Uterus (tissue), 2 donors: ENCODE data around the gene IGF2BP1.

Experiments used
- POLR2A ChIP-seq, 2 donors: fragments of 450-650 bp; IDR thresholded peaks; one replicate each; pipeline ENCODE4 v1.6.1; 2016; ENCODE audit warnings: antibody characterized with exemption in 2 of 2, mild to moderate bottlenecking in 1 of 2, moderate library complexity in 1 of 2
- TF ChIP-seq, protein P1 (sequence below), 4 experiments: fragments of 200-600 bp in 2 of 4; fragments of 450-650 bp in 2 of 4; sonication (generic) in 2 of 4; IDR thresholded peaks; one replicate each; pipeline ENCODE4 v1.5.1; 2016 to 2019; ENCODE audit warnings: antibody characterized with exemption in 4 of 4, mild to moderate bottlenecking in 2 of 4, moderate library complexity in 1 of 4

DNA sequence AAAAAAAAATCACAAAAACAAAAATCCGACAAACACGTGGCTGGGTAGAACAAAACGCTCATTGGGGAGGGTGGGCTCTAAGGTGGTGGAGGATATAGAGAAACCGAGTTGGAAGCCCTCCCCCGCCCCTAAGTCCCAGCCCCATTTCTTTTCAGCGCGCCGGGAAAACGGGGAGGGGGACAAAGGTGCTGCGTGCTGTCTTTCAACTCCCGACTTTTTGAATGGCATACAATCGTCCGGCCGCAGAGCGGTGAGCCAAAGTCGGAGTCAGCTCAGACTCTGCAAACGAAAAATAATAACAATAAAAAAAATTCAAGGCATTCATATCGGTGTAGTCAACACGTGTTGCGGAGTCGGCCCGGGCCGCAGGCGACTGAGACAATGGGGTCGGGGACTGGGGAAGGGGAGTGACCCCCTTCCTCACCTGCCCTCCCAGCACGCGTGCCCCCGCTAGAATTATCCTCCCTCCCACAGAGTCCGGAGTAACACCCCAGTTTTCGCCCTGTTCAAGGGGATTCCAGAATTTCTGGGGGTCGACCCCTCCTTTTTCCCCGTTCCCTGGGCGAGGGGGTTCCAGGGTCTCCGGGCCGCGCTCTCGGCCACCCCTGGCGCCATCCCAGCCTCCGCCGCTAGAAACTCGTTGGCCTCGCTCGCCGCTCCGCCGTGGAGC is 1.7 kb upstream of the IGF2BP1 start:
- TF ChIP-seq, protein P1, sequence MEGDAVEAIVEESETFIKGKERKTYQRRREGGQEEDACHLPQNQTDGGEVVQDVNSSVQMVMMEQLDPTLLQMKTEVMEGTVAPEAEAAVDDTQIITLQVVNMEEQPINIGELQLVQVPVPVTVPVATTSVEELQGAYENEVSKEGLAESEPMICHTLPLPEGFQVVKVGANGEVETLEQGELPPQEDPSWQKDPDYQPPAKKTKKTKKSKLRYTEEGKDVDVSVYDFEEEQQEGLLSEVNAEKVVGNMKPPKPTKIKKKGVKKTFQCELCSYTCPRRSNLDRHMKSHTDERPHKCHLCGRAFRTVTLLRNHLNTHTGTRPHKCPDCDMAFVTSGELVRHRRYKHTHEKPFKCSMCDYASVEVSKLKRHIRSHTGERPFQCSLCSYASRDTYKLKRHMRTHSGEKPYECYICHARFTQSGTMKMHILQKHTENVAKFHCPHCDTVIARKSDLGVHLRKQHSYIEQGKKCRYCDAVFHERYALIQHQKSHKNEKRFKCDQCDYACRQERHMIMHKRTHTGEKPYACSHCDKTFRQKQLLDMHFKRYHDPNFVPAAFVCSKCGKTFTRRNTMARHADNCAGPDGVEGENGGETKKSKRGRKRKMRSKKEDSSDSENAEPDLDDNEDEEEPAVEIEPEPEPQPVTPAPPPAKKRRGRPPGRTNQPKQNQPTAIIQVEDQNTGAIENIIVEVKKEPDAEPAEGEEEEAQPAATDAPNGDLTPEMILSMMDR (IDR thresholded peaks at IDR 0.05): no peak
- TF ChIP-seq POLR2A (IDR thresholded peaks at IDR 0.05): no peak
